HEK293 (cell line): Measurements from ENCODE around the gene PJA2.
A peak's percentile ranks its signal among the peaks of the same experiment; 100 is the strongest.
"Not testable (repeated sequence)": the region's sequence is repeated elsewhere in the genome, so short reads cannot be mapped to it uniquely, and the experiment has no call there.

ENCODE experiments used
- CTCF ChIA-PET: fragments of 350-600 bp; formaldehyde crosslinking; extraction: SDS; loops from one replicate; lab custom pipeline; 2021; ENCODE audit warnings: antibody characterized with exemption; lab: Yijun Ruan, JAX
- POLR2A ChIA-PET: fragments of 300-600 bp; formaldehyde crosslinking; extraction: SDS; loops from one replicate; lab custom pipeline; 2020; ENCODE audit warnings: antibody characterized with exemption, inconsistent platforms; lab: Yijun Ruan, JAX
- H3K27ac ChIP-seq: fragments of 200-500 bp; sonication (Bioruptor generic); 2 replicates; pipeline ENCODE4 v1.5.1; 2014; ENCODE audit warnings: low read depth, low read length, control low read depth, inconsistent platforms; ENCODE audit errors: extremely low read depth
- H3K36me3 ChIP-seq, 2 experiments: fragments of 200-500 bp in 1 of 2; sonication (Bioruptor generic) in 1 of 2; 1 replicate in 1 of 2; 2 replicates in 1 of 2; pipeline ENCODE4 v1.5.1; 2014 to 2017; ENCODE audit warnings: inconsistent platforms in 2 of 2, low read length in 2 of 2; ENCODE audit not compliant: control insufficient read depth in 2 of 2, insufficient read depth in 1 of 2
- H3K4me1 ChIP-seq: fragments of 200-500 bp; sonication (Bioruptor generic); 2 replicates; pipeline ENCODE4 v1.5.1; 2014; ENCODE audit warnings: mild to moderate bottlenecking, low read length, inconsistent platforms; ENCODE audit not compliant: control insufficient read depth, insufficient read depth
- H3K4me3 ChIP-seq: 2 replicates; pipeline ENCODE4 v1.5.1; 2011; ENCODE audit warnings: low read depth, mild to moderate bottlenecking, control low read depth, low read length, moderate library complexity
- H3K9me3 ChIP-seq: fragments of 200-500 bp; sonication (Bioruptor generic); 2 replicates; pipeline ENCODE4 v1.5.1; 2014; ENCODE audit warnings: low read depth, low read length, inconsistent platforms; ENCODE audit not compliant: control insufficient read depth, insufficient read depth
- SETDB1 ChIP-seq: IDR thresholded peaks from one replicate; pipeline ENCODE4 v1.6.1; 2017; ENCODE audit warnings: mild to moderate bottlenecking, low read length, moderate library complexity, mixed read lengths; ENCODE audit not compliant: insufficient read length
- ZBTB7A ChIP-seq: fragments of 450-650 bp; formaldehyde crosslinking; IDR thresholded peaks from 2 replicates; pipeline ENCODE4 v1.5.1; 2016; ENCODE audit warnings: low read depth, missing biosample characterization, missing genetic modification characterization
- ZFP3 ChIP-seq: fragments of 450-650 bp; formaldehyde crosslinking; IDR thresholded peaks from 2 replicates; pipeline ENCODE4 v1.5.1; 2016; ENCODE audit warnings: low read depth, missing biosample characterization, missing genetic modification characterization
- ZNF133 ChIP-seq: fragments of 450-650 bp; formaldehyde crosslinking; IDR thresholded peaks from 2 replicates; pipeline ENCODE4 v1.5.1; 2016; ENCODE audit warnings: missing biosample characterization, missing genetic modification characterization
- ZNF560 ChIP-seq: fragments of 450-650 bp; formaldehyde crosslinking; IDR thresholded peaks from 2 replicates; pipeline ENCODE4 v1.5.1; 2017; ENCODE audit warnings: missing biosample characterization, missing genetic modification characterization, borderline replicate concordance
- ZNF777 ChIP-seq: fragments of 450-650 bp; formaldehyde crosslinking; IDR thresholded peaks from 2 replicates; pipeline ENCODE4 v1.5.1; 2017; ENCODE audit warnings: missing biosample characterization, missing genetic modification characterization, borderline replicate concordance
- TF ChIP-seq, protein P1 (sequence below): fragments of 450-650 bp; formaldehyde crosslinking; IDR thresholded peaks from 2 replicates; pipeline ENCODE4 v1.5.1; 2016; ENCODE audit warnings: missing biosample characterization, missing genetic modification characterization, low read depth
- TF ChIP-seq, protein P2 (sequence below): fragments of 450-650 bp; formaldehyde crosslinking; IDR thresholded peaks from 2 replicates; pipeline ENCODE4 v1.5.1; 2016; ENCODE audit warnings: missing biosample characterization, missing genetic modification characterization

The PJA2 gene

DNA sequence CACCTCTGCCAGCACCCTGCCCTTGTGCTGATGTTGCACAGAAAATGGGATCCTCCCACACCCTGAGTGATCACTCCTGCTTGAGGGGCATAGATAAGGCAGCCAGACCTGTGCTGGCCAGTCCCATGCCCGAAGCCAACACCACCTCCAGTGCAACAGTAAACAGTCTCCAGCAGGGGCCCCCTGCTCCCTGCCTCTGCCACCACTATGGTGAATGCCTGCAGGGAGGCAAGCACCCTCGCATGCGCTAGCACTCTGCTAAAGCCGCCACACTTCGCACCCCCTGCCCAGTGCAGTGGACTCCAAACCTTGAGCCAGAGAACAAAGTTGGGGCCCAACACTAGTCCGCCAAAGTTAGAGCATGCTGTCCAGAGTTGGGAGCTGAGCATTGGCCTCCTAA, 118.7 kb downstream of the PJA2 start:
- Histone ChIP-seq H3K36me3 (no peaks in the 10 kb centered on the region), H3K27ac (no peak overlapping the region), H3K4me1 (no peaks in the 10 kb centered on the region), H3K9me3 (no peaks in the 10 kb centered on the region), H3K4me3 (no peak overlapping the region)
- TF ChIP-seq ZBTB7A (tag by site-specific recombination) (no peak), ZNF777 (tag by site-specific recombination) (no peak), ZNF560 (tag by site-specific recombination) (no peak)
- TF ChIP-seq, protein P1, sequence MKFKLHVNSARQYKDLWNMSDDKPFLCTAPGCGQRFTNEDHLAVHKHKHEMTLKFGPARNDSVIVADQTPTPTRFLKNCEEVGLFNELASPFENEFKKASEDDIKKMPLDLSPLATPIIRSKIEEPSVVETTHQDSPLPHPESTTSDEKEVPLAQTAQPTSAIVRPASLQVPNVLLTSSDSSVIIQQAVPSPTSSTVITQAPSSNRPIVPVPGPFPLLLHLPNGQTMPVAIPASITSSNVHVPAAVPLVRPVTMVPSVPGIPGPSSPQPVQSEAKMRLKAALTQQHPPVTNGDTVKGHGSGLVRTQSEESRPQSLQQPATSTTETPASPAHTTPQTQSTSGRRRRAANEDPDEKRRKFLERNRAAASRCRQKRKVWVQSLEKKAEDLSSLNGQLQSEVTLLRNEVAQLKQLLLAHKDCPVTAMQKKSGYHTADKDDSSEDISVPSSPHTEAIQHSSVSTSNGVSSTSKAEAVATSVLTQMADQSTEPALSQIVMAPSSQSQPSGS (tag by site-specific recombination), result no peak
- POLR2A ChIA-PET, result no interaction called here
- CTCF ChIA-PET, result interaction anchor here (0.6 kb wide), 1 partner anchor 372 kb away, joined by 3 read pairs; no protein-coding TSS in a partner anchor

DNA sequence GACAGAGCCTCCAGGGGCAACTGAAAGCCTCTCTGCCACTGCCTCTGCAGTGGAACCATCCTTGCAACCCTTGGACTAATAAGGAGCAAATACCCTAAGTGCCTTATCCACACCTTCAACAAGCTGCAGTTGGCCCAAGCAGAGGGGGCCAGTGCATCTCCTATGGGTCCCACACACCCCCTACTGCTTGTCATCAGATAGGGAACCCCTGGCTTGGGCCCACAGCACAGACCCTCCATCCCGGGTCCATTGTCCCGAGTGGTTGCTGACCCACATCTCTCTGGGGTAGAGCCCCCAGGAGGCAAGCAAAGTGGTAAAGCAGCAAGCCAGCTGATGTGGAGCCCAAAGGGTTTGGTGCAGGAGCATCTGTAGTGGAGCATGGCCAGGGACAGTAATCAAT, 119.5 kb downstream of the PJA2 start:
- Histone ChIP-seq H3K4me1 (no peaks in the 10 kb centered on the region), H3K4me3 (no peak overlapping the region), H3K9me3 (no peaks in the 10 kb centered on the region), H3K27ac (no peak overlapping the region), H3K36me3 (no peaks in the 10 kb centered on the region)
- ChIA-PET CTCF (no interaction called here), POLR2A (no interaction called here)
- TF ChIP-seq ZFP3 (tag by site-specific recombination) (no peak), ZNF133 (tag by site-specific recombination) (no peak)
- TF ChIP-seq, protein P2, sequence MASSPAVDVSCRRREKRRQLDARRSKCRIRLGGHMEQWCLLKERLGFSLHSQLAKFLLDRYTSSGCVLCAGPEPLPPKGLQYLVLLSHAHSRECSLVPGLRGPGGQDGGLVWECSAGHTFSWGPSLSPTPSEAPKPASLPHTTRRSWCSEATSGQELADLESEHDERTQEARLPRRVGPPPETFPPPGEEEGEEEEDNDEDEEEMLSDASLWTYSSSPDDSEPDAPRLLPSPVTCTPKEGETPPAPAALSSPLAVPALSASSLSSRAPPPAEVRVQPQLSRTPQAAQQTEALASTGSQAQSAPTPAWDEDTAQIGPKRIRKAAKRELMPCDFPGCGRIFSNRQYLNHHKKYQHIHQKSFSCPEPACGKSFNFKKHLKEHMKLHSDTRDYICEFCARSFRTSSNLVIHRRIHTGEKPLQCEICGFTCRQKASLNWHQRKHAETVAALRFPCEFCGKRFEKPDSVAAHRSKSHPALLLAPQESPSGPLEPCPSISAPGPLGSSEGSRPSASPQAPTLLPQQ, result no peak

DNA sequence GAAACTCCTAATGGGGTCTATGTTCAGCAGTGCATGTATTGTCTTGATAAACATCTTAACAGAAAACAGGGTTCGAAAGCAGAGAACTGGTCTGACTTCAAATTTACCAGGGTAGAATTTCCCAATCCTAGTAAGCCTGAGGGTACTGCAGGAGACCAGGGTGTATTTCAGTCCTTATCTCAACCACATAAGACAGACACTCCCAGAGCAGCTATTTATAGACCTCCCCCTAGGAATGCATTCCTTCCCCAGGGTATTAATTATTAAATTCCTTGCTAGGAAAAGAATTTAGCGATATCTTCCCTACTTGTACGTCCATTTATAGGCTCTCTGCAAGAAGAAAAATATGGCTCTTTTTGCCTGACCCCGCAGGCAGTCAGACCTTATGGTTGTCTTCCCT, 123.1 kb downstream of the PJA2 start:
- TF ChIP-seq SETDB1, result peak; percentile 53
- CTCF ChIA-PET, result interaction anchor here (0.6 kb wide), 1 partner anchor 279 kb away, joined by 3 read pairs; no protein-coding TSS in a partner anchor
- H3K36me3 ChIP-seq, H3K4me3 ChIP-seq, POLR2A ChIA-PET, H3K27ac ChIP-seq, H3K4me1 ChIP-seq, H3K9me3 ChIP-seq: not testable (repeated sequence)
